HepG2 (cell line): ENCODE data around the gene STRN3. TPM values are rescaled to one million over a fixed set of nuclear protein-coding genes. Genes with fewer than 3 reads are reported as not detected.

ENCODE experiments used
- CSRNP2 ChIP-seq: sonication (generic); formaldehyde crosslinking; conservative IDR thresholded peaks from 2 replicates; pipeline ENCODE4 v1.8.0; 2022; ENCODE audit warnings: low read depth, missing genetic modification reagents
- DNMT3B ChIP-seq: conservative IDR thresholded peaks from 2 replicates; pipeline ENCODE4 v1.6.1; 2016; ENCODE audit warnings: missing biosample characterization, control low read depth
- FOXA3 ChIP-seq: IDR thresholded peaks from 2 replicates; pipeline ENCODE4 v1.6.1; 2016; ENCODE audit warnings: missing genetic modification reagents, missing compliant biosample characterization
- HNRNPK ChIP-seq: fragments of 200-400 bp; formaldehyde crosslinking; IDR thresholded peaks from 2 replicates; pipeline ENCODE4 v1.6.1; 2018; ENCODE audit warnings: low read length, low read depth, moderate library complexity, mild to moderate bottlenecking; ENCODE audit not compliant: poor library complexity, severe bottlenecking
- ISX ChIP-seq: sonication (generic); formaldehyde crosslinking; conservative IDR thresholded peaks from 2 replicates; pipeline ENCODE4 v1.5.0; 2020; ENCODE audit warnings: missing genetic modification reagents
- KDM3A ChIP-seq: IDR thresholded peaks from 2 replicates; pipeline ENCODE4 v1.6.1; 2018; ENCODE audit warnings: low read depth, missing compliant biosample characterization
- MYNN ChIP-seq: sonication (generic); formaldehyde crosslinking; IDR thresholded peaks from 2 replicates; pipeline ENCODE4 v1.4.0; 2020; ENCODE audit warnings: mild to moderate bottlenecking, low read depth, missing genetic modification reagents
- NFRKB ChIP-seq: fragments of 450-650 bp; IDR thresholded peaks from 2 replicates; pipeline ENCODE4 v1.6.1; 2017
- PATZ1 ChIP-seq: sonication (generic); formaldehyde crosslinking; IDR thresholded peaks from 2 replicates; pipeline ENCODE4 v1.4.0; 2020; ENCODE audit warnings: missing genetic modification reagents
- RARG ChIP-seq: sonication (generic); formaldehyde crosslinking; IDR thresholded peaks from 2 replicates; pipeline ENCODE4 v1.4.0; 2020; ENCODE audit warnings: low read depth, mild to moderate bottlenecking, missing genetic modification reagents
- RBFOX2 ChIP-seq: fragments of 200-400 bp; formaldehyde crosslinking; IDR thresholded peaks from 2 replicates; pipeline ENCODE4 v1.6.1; 2017; ENCODE audit warnings: low read depth, mild to moderate bottlenecking, low read length
- RCOR2 ChIP-seq: IDR thresholded peaks from 2 replicates; pipeline ENCODE4 v1.6.1; 2016; ENCODE audit warnings: missing biosample characterization, missing genetic modification reagents
- SMAD1 ChIP-seq: sonication (generic); formaldehyde crosslinking; IDR thresholded peaks from 2 replicates; pipeline ENCODE4 v1.4.0; 2020; ENCODE audit warnings: missing genetic modification reagents, low read depth, mild to moderate bottlenecking, borderline replicate concordance
- SMAD3 ChIP-seq: sonication (generic); formaldehyde crosslinking; IDR thresholded peaks from 2 replicates; pipeline ENCODE4 v1.4.0; 2020; ENCODE audit warnings: missing genetic modification reagents
- SMYD3 ChIP-seq: sonication (generic); formaldehyde crosslinking; IDR thresholded peaks from 2 replicates; pipeline ENCODE4 v1.8.1; 2023; ENCODE audit warnings: mild to moderate bottlenecking, missing genetic modification reagents
- SNAPC2 ChIP-seq: sonication (generic); formaldehyde crosslinking; IDR thresholded peaks from 2 replicates; pipeline ENCODE4 v1.8.1; 2022; ENCODE audit warnings: mild to moderate bottlenecking, missing genetic modification reagents
- TBX3 ChIP-seq: fragments of 450-650 bp; IDR thresholded peaks from 2 replicates; pipeline ENCODE4 v1.6.1; 2017; ENCODE audit warnings: antibody characterized with exemption, mild to moderate bottlenecking, inconsistent platforms, borderline replicate concordance
- TFDP2 ChIP-seq: sonication (generic); formaldehyde crosslinking; IDR thresholded peaks from 2 replicates; pipeline ENCODE4 v1.4.0; 2020; ENCODE audit warnings: missing genetic modification reagents
- TFE3 ChIP-seq: IDR thresholded peaks from 2 replicates; pipeline ENCODE4 v1.6.1; 2016
- ZNF17 ChIP-seq: sonication (generic); formaldehyde crosslinking; IDR thresholded peaks from 2 replicates; pipeline ENCODE4 v1.5.0; 2020; ENCODE audit warnings: mild to moderate bottlenecking, missing genetic modification reagents
- ZNF292 ChIP-seq: sonication (generic); formaldehyde crosslinking; IDR thresholded peaks from 2 replicates; pipeline ENCODE4 v1.8.1; 2022; ENCODE audit warnings: mild to moderate bottlenecking, low read depth, missing genetic modification reagents, borderline replicate concordance
- ZNF501 ChIP-seq: sonication (generic); formaldehyde crosslinking; IDR thresholded peaks from 2 replicates; pipeline ENCODE4 v1.5.1; 2020; ENCODE audit warnings: mild to moderate bottlenecking, moderate library complexity, missing genetic modification reagents
- ZNF570 ChIP-seq: sonication (generic); formaldehyde crosslinking; IDR thresholded peaks from 2 replicates; pipeline ENCODE4 v1.4.0; 2020; ENCODE audit warnings: mild to moderate bottlenecking, missing genetic modification reagents, borderline replicate concordance
- ZNF619 ChIP-seq: sonication (generic); formaldehyde crosslinking; IDR thresholded peaks from 2 replicates; pipeline ENCODE4 v1.4.0; 2020; ENCODE audit warnings: mild to moderate bottlenecking, missing genetic modification reagents
- ZNF709 ChIP-seq: sonication (generic); formaldehyde crosslinking; IDR thresholded peaks from 2 replicates; pipeline ENCODE4 v1.5.0; 2020; ENCODE audit warnings: mild to moderate bottlenecking, missing genetic modification reagents
- polyA plus RNA-seq, 8 experiments: library from polyadenylated mRNA; depleted of rRNA in 3 of 8; stranded (reverse) in 7 of 8; unstranded in 1 of 8; fragments of >200 nt; fragmentation: Illumina TruSeq in 4 of 8; extraction: Trizol in 4 of 8; gene quantifications; 2 replicates each; pipeline versions ENCODE4 v1.2.1 to v1.2.3, GENCODE V29; 2011 to 2016; ENCODE audit warnings: low read depth in 4 of 8, missing spikeins in 1 of 8, mixed read lengths in 1 of 8; ENCODE audit not compliant: insufficient read depth in 1 of 8
- total RNA-seq, 5 experiments: library from RNA; depleted of rRNA; stranded (reverse); fragments of >200 nt; fragmentation: Illumina TruSeq; extraction: Trizol; gene quantifications; 2 replicates each; pipeline ENCODE4 v1.2.3, GENCODE V29; 2016; ENCODE audit warnings: low read depth in 1 of 5

The STRN3 gene
- total and polyA plus RNA-seq, 2 of the 13 experiments (the other 11 are each of a cell fraction or from before 2014, with no cell fraction given): 49.4 to 123 TPM

GRCh38 chr14:31025367-31026076 is 657 bp downstream of the STRN3 start, which contains the start of gene AP4S1 (continued):
- TF ChIP-seq ZNF709 (CRISPR knock-in tag) (peak; percentile 73; the same call in 1 of the 2 replicates), FOXA3 (CRISPR knock-in tag) (peak; percentile 21; the same call in 1 of the 2 replicates), TFE3 (CRISPR knock-in tag) (no peak; the same call in 1 of the 2 replicates), KDM3A (CRISPR knock-in tag) (peak; percentile 72; the same call in 1 of the 2 replicates), TFDP2 (CRISPR knock-in tag) (peak; percentile 19; the same call in 1 of the 2 replicates), ZNF570 (CRISPR knock-in tag) (0 out of 2 replicates have a peak, but pooled peaks have one; percentile 90), ZNF501 (peak; percentile 86), ZNF17 (CRISPR knock-in tag) (no peak), HNRNPK (no peak), MYNN (CRISPR knock-in tag) (peak; percentile 85; the same call in 1 of the 2 replicates), DNMT3B (CRISPR knock-in tag) (peak; percentile 81; the same call in 1 of the 2 replicates), PATZ1 (CRISPR knock-in tag) (peak; percentile 99), TBX3 (no peak), SMAD3 (peak; percentile 18), RBFOX2 (no peak), ISX (no peak), CSRNP2 (CRISPR knock-in tag) (no peak), SMYD3 (peak; percentile 45; the same call in 1 of the 2 replicates), ZNF619 (CRISPR knock-in tag) (peak; percentile 93), SMAD1 (CRISPR knock-in tag) (no peak), NFRKB (0 out of 2 replicates have a peak, but pooled peaks have one; percentile 53), RCOR2 (CRISPR knock-in tag) (0 out of 2 replicates have a peak, but pooled peaks have one; percentile 13), ZNF292 (CRISPR knock-in tag) (peak; percentile 58; the same call in 1 of the 2 replicates), RARG (CRISPR knock-in tag) (0 out of 2 replicates have a peak, but pooled peaks have one; percentile 69), SNAPC2 (no peak; the same call in 1 of the 2 replicates)
